Activated naive CD4-positive, alpha-beta T cell (primary cell): ENCODE measurements around the gene TMIGD3.

Experiments used
- DNase-seq, 4 experiments: peaks; one replicate each; lab custom pipeline; 2025; lab: John Stamatoyannopoulos, UW

The TMIGD3 gene

DNA sequence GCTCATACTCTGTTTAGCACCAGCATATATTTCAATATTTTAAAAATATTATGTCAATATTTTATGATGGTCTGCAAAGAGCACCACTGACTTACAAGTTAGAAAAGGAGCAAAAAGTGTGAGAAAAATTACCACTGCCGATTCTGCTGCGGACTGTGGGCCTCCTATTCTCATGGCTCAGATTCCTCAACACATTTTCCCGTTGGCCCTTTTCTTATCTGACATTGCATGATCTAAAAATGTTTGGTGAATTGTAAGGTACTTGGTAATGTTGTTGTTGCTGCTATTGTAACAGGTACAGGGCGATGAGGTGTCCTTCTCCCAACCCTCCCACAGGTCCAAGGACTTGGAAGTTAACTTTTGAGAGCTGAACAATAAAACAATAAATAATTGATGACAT is 28.9 kb downstream of the TMIGD3 start:
- no peak for DNase-seq

DNA sequence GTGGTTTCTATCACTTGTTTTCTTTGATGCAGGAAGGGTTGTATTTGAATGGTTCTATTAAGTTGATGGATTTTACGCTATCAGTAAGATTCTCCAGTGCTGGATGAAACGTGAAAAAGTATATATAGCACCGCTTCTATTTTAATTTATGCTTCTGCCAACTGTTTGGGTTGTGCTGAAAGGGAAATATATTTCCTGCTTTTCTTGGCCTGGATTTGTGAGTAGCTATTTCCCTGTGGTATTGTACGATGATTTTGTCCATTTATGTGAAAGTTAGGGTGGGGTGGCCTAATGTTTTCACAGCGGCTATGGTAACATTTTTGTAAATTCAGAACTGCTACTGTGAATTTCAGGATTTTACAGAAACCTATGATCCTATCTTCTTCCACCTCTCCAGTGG is 29.3 kb downstream of the TMIGD3 start:
- DNase-seq = no peak

DNA sequence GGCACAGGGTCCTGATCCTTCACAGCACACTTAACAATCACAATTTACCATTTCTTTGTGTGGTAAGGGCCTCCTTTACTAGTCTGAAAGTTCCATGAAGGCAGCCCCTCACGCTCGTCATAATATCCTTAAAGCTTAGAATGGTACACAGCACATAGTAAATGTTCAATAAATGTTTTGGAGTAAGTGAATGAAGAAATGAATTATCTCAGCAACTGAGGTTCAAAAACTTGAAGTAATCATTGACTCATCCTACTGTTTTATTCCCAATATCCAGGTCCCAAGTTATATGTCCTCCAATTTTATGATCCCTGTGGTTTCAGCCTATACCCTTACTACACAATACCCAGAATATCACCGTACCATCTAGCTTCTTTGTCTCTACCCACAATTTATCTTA is 31.9 kb downstream of the TMIGD3 start:
- no peak for DNase-seq

DNA sequence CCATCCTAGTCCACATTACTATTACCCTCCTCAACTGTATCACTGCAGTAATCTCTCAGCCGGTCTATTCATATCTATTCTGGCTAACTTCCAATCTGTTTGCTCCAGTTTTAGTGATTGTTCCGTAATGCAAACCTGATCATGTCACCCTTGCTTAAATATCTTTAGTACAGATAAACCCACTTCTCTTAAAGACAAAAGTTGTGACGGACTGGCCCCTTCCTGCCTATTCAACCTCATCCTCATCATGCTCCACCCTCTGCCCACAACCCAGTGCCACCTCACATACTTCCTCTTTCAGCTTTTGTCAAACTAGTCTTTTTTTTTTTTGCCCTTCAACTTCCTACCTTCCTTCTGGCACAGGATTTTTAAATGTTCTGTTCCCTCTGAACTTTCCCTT is 32.4 kb downstream of the TMIGD3 start:
- DNase-seq = peak in 2 of 4 experiments; percentile 10 to 40

DNA sequence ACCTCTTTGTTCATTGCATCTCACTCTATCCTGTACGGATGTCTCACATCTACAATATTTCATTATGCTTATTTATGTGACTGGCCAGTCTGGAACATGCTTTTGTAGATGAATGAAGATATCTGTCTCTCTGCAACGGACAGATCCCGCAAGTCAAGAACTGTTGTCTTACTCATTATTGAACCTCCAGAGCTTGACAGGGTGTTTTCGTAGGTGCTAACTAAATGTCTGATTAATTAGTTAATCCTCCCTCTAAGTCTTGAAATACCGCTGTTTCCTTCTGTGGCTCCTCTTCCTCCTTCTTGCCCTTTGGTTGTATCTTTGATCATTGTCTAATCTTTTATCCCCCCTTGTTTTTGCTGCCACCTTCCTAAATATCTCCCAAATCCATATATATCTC is 32.8 kb downstream of the TMIGD3 start:
- DNase-seq = no peak

DNA sequence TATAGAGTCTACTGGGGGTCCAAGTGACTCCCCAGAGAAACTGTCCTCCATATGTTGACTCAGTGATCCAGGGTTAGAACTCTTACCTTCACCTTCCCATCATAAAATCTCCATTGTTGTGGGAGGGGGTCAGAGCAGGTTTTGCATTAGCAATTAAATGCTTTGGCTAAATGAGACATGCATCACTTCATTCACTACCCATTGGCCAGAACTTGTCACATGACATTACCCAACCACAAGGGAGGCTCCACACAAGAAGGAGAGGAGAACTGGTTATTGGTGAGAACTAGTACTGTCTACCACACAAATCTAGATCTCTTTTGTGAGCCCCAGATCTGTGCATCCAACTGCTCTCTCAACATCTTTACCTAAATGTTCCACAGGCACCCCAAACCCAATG is 33.9 kb downstream of the TMIGD3 start:
- no peak for DNase-seq

DNA sequence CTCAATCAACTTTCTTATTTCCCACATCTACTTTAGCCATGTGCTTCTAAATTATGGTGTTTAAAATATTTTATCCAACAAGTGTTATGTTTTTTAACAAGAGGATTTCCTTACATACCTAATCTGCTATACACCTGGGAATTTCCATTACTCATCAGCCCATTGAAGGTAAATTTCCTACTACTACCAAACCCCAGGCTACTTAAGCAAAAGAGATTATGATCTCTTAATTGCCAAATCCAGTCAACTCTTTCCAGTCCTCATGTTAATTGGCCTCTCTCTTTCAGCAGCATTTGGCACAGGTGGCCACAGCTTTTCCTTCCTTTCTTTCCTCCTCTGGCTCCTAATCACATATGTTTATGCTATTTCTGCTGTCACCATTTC is 34.7 kb downstream of the TMIGD3 start:
- DNase-seq = no peak

DNA sequence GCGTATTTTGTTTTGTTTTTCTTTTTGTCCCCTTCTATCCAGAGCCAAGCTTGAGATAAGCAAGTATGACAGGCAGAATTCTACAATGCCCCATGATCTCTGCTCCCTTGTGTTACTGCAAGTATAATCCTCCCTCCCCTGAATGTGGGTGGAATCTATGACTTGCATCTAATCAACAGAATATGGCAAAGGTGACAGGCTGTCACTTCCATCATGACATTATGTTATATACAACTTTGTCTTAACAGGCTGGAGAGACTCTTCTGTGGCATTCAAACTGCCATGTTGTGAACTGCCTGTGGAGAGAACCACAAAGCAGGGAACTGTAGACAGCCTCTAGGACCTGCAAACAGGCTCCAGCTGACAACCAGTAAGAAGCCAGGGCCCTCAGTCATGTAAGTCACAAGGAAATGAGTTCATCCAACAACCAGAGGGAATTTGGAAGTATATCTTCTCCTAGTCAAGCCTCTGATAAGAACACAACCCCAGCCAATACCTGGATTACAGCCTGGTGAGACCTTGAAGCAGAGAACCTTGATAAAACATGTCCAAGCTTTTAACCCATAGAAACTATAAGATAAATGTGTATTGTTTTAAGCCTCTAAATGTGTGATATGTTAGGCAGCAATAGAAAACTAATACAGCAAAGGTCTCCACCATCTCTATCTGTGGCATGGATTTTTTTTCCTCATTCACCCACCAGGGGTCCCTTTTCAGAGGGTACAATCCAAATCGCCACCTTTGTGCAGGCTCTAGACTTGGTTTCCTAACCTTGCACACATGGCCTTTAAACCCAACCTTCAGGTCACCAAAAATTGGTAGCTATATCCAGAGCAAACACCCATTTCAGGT is 35.3 kb downstream of the TMIGD3 start:
- no peak for DNase-seq

DNA sequence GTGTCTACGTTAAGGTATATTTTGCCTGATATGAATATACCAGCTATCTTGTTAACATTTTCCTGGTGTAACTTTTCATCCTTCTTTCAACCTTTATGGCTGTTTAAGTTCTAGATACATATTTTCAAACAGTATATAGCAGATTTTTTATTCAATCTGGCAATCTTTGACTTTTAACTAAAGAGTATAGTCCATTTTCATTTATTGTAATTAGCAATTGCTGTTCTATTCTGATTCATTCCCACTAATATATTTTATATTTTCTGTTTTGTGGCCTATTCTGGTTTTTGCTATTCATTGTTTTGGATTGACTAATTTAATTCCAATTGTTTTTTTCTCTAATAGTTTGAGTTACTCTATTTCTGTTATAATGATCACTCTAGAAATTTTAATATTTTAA is 37.0 kb downstream of the TMIGD3 start:
- no peak for DNase-seq

DNA sequence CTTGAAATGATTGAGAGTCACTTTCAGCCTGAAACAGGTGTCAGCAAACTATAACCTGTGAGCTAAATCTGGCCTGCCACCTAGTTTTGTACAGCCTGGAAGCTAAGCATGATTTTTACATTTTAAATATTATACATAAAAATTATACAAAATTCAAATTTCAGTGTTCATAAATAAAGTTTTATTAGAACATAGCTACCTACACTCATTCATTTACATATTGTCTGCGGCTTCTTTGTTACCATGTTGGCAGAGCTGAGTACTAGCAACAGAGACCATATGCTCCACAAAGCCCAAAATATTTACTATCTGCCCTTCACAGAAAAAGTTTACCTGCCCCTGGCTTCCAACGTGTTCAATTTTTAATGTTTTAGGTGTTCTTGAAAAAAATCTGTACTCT is 37.7 kb downstream of the TMIGD3 start:
- no peak for DNase-seq

DNA sequence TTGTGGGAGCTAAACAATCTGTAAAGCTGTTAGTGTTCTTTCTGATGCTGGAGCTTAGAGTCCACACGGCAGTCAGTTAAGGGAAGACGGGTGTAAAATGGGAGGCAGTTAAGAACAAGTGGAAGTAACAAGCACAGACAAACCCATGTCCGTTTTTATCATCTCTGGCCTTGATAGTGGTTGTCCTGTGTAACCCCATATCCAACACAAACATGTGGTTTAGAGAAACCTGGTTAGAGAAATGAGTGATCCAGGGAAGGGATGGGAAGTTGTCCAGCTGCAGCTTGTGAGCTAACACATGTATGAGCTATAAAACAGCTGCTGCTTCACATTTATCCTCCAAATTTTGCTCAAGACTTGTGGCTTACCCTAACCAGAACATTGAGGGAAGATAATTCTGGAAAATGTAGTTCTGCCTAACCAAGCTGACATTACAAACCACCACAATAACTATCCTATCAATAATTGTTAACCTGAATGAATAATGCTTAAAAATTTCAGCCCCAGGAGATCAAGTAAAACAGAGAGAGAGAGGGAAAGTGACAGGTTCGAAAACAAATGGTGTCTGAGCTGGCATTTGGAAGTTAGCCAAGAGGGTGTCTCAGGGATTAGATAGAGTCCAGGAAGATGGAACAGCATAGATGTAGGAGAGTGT is 40.3 kb downstream of the TMIGD3 start:
- no peak for DNase-seq

DNA sequence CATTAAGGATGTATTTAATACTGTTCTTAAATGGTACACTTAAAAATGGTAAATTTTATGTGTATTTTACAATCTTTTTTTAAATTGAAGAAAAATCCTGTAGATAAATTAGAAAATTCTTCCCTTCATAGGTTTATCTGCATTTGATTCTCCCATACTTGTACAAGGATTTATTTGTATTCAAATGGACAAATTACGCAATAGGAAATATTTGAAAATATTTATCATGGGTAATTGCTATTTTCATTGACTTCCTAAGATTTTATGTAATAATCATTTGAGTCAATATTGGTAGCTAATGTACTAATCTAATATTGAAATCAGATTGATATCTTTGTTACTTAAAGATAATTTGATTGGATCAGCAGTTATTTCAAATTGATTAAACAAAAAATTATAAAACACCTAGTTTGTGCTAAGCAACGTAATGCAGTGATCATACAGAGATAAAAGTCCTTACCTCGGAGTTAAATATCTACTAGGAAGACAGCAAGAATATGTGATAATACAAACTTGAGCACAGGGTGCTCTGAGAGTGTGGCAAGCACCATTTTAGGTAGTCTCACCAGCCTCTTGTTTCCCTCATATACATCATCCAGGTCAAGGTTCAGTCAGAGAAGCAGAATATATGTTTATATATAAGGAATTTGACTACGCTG is 40.9 kb downstream of the TMIGD3 start:
- DNase-seq = no peak

DNA sequence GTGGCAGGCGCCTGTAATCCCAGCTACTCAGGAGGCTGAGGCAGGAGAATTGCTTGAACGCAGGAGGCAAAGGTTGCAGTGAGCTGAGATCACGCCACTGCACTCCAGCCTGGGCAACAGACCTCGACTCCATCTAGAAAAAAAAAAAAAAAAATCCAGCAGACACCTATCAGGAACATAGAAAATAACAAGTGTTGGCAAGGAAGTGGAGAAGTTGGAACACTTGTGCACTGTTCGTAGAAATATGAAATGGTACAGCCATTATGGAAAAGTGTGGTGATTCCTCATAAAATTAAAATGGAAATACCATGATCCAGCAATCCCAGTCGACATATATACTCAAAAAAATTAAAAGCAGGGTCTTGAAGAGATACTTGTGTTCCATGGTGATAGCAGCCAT is 41.7 kb downstream of the TMIGD3 start:
- no peak for DNase-seq

DNA sequence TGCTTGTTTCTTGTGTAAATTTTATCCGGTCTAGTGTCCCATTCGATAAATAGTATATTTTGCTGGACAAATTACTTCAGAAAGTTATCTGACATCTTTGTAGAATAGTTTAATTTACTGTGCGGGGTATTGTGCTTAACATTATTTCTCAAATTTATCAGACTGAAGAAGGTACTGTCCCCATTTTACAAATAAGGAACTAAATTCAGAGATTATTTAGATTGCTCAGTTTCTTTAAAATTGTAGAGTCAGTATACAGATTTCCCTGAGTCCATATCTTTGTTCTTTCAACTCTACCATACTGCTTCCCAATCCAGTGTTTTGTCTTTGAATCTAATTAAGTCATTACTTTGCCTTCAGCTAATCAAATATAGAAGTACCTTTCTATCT is 47.8 kb downstream of the TMIGD3 start:
- no peak for DNase-seq

DNA sequence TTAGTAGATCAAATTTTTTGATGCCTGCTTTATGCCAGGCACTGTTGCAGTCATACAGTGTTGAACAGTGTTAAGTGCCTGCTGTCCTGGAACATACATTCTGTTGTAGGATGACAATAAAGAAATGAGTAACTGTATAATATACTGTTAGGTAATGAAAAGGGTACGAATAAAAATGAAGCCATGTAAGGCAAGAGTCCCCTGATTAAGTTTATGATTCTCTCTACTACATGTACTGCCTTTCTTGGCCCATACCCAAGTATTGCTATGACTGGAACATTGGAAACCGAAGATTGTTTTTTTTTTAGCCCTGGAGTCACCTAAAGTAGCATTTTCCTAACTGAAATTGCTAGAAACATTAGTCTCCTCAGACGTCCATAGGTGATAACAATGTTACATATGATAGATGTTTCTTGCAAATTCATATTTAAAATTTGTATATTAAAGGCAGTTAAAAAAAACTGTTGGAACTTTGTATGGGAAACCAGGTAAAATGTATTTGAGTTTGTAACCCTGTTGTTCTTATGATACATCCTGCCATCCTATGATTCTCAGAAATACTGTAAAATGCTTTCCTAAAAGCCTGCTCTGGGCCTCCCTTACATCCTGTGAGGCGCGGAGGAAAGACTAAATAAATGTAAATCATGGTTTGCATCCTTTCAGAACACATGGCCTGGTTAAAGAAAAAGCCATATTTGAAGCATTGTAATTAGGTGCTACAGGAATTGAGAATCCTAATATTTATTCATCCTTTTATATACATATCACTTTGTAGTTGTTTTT is 48.4 kb downstream of the TMIGD3 start:
- DNase-seq = no peak

DNA sequence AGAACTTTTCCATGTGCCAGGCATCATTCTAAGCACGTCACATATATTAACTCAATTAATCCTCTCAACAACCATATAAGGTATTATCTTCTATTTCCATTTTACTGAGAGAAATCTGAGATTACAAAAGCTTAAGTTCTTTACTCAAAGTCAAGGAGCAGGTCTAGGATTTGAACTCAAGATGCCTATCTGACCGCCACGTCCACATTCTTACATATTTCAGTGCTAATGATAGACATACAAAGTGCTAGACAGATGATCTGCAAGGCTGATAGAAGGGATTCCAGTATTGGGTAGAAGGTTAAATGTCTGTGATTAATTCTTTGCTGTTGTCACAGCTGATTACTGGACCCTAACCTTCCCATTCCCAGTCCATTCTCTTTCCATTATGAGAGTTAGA is 49.7 kb downstream of the TMIGD3 start:
- no peak for DNase-seq

DNA sequence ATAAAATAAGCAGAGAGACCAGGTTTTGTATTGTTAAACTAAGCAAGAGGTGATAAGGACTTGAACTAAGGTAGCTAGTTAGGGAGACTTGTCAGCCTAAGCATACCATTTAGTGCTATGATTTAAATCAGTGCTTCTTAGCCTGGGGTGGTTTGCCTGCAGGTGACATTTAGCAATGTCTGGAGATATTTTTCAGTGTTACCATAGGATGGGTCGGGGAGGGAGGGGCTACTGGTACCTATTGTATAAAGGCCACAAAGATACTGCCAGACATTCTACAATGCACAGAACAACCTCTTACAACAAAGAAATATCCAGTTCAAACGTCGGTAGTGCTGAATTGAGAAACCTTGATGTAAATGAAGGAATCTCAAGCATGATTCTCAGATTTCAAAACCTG is 50.9 kb downstream of the TMIGD3 start:
- DNase-seq = no peak

DNA sequence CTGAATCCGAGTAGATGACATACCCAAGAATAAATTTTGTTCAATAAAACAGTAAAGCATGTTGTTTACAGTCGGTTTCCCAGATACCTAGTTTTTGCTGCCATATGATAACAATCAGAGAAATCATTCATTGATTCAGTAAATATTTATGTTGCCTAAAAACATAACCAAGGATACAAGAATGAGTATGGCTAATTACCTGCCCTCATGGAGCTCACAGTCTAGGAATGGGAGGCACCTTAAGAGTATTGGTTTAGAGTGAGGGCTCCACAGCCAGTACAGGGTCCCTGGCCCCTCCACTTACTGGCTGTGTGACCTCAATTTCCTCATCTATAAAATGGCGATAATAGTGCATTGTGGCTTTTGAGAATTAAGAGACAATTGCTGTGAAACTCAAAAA is 53.2 kb downstream of the TMIGD3 start:
- no peak for DNase-seq

DNA sequence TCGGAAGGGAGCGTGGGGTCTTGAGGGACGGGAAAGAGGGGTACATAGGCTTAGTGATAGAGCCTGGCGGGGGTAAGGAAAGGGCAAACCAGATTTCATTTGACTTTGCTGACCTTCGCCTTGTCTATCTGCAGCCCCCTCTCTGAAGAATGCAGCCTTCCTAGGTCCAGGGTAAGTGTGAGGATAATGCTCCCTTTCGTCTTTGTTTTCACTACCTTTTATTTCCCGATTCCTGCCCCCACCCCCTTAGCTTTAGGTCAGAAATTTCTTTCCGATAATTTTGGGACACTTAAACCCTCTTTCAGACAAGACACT is 53.8 kb downstream of the TMIGD3 start:
- DNase-seq = no peak

DNA sequence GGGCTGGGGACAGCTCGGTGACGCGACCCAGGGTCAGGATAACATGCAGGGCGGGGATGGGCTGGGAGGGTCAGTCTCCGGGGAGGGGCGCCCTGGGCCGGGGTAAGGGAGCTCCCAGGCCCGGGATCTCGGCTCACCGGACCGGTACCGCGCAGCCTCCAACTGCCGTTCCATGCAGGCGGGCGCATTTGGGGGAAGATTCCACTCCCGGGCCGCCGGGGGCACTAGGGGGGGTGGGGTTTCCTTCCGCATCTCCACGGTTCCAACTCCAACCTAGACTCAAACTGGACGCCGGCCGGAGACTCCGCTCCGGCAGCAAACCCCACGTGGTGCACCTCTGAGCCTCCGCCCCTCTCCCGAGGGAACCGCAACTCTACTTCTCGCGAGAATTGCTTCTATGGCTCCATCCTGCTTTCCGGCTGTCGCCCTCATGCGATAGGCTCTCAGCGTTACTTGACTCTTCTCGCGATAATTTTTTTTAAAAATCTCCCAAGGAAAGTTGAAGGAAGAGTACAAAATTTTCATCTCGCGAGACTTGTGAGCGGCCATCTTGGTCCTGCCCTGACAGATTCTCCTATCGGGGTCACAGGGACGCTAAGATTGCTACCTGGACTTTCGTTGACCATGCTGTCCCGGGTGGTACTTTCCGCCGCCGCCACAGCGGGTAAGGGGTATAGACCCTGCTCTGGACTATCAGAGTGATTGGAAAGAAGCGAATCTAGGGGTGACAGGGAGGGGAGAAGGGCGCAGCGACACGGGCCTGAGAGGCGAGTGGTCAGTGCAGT is 54.3 kb downstream of the TMIGD3 start, which contains the start of the genes ATP5PB and WDR77:
Gene ATP5PB, plus strand, starts transcription at position 547 of the 785 bp plus-strand sequence. Its CDS starts 78 bp downstream, at position 625.
Gene WDR77, minus strand, starts transcription at position 339 of the 785 bp plus-strand sequence. Its CDS starts 87 bp downstream, at position 252.
- peak; percentile 54 to 76 (median 64) for DNase-seq

DNA sequence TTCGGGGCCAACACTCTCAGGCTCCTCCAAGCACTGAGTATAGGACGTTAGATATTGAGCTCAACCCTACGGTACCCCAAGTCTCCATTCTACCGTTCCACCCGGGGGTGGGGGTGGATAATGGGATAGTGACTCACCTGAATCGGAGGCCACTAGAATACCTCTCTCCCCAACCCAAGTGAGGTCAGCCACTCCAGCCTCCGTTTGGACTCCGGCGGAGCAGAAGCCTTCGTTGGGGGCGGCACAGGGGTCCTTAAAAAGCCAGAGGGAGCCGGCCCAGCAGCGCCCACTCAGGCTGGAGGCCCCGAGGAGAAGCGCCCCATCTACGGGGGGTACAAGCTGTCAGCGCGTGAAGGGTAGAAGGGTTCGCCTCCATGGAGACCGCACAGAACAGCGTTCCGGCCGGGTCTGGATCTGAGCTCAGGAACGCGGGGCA is 54.9 kb downstream of the TMIGD3 start:
- peak in 1 of 4 experiments; percentile 11 for DNase-seq
